Kasumi-1 (cell line): Measurements from ENCODE around the gene MACC1.
"Not testable (repeated sequence)": the region's sequence is repeated elsewhere in the genome, so short reads cannot be mapped to it uniquely, and the experiment has no call there.

Source experiments
- DNase-seq, 2 experiments: peaks; one replicate each; lab custom pipeline; 2025; lab: John Stamatoyannopoulos, UW

Gene MACC1

GRCh38 chr7:20128001-20128400 is 89.2 kb downstream of the MACC1 start:
- DNase-seq, result no peak

- not testable (repeated sequence) for DNase-seq
These were observed 91.1 kb downstream of the MACC1 start for GRCh38 chr7:20126060-20126459.

DNA sequence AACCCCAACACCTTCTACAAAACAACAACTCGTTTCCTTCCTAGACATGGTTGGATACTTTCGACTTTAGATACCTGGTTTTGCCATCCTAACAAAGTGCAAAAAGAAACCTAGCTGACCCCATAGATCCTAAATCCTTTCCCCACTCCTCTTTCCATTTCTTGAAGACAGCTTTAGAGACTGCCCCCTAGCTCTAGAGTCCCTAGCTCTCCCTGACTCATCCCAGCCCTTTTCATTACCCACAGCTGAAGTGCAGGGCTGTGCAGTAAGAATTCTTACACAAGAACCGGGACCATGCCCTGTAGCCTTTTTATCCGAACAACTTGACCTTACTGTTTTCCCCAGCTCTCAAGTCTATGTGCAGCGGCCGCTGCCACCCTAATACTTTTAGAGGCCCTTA is 93.1 kb downstream of the MACC1 start:
- DNase-seq, result not testable (repeated sequence)

- DNase-seq, result not testable (repeated sequence)
These were observed 94.4 kb downstream of the MACC1 start for GRCh38 chr7:20122653-20123316.

DNA sequence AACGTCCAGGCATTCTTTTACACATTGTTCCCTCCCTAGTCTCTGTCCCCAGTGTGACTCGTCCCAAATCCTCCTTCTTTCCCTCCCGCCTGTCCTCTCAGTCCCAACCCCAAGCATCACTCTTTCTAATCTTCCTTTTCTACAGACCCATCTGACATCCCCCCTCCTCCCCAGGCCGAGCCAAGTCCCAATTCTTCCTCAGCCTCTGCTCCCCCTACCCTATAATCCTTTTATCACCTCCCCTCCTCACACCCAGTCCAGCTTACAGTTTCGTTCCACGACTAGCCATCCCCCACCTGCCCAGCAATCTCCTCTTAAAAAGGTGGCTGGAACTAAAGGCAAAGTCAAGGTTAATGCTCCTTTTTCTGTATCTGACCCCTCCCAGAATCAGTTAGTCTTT is 95.1 kb downstream of the MACC1 start:
- DNase-seq, result no peak

DNA sequence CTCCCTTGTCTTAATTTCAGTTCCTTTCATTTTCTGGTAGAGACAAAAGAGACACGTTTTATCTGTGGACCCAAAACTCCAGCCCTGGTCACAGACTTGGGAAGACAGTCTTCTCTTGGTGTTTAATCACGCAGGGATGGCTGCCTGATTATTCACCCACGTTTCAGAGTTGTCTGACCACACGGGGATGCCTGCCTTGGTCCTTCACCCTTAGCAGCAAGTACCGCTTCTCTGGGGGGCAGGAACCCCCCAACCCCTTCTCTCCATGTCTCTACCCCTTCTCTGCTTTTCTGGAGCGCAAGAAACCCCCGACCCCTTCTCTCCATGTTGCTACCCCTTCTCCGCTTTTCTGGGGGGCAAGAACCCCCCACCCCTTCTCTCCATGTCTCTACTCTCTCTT is 95.8 kb downstream of the MACC1 start:
- DNase-seq, result no peak

GRCh38 chr7:20120611-20121168 is 96.5 kb downstream of the MACC1 start:
- not testable (repeated sequence) for DNase-seq

GRCh38 chr7:20116869-20117268 is 100.3 kb downstream of the MACC1 start:
- DNase-seq, result no peak

GRCh38 chr7:20114468-20114867 is 102.7 kb downstream of the MACC1 start:
- DNase-seq, result peak; percentile 68 to 86

GRCh38 chr7:20113427-20114027 is 103.7 kb downstream of the MACC1 start:
- DNase-seq, result peak; percentile 2 to 6

- no peak for DNase-seq
These were observed 104.5 kb downstream of the MACC1 start for GRCh38 chr7:20112696-20113095.

DNA sequence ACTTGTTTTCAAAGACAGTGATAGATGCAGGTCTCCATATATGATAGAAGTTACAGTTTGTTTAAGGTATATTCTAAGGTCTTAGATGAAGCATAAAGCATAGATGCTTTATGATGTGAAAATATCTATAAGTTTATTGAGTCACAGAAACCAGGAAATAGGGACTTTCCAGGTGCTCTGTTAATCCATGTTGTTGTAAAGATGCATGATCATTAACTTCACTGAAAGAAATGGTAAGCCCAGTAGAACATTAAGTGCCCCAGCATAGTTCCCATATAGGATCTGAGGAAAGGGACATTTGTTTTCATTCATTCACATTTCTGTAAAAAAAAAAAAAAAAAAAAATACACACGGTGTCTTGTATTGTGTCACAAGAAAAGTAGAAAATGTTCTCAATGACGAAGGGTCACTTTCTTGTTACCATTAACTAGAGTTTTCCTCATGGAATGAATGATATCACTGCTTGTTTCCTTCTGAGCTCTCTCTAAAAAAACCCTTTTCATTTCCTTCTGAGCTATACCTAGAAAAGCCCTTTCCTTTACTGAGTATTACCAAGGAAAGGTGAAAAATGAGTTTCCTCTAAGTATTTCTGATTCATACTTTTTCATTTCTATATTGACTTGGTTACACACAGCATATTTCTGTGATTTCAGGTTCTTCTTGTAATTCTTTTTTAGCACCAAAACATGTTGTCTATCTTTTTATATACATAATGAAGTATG is 105.2 kb downstream of the MACC1 start:
- DNase-seq, result no peak

GRCh38 chr7:20107582-20107981 is 109.6 kb downstream of the MACC1 start:
- DNase-seq, result no peak

DNA sequence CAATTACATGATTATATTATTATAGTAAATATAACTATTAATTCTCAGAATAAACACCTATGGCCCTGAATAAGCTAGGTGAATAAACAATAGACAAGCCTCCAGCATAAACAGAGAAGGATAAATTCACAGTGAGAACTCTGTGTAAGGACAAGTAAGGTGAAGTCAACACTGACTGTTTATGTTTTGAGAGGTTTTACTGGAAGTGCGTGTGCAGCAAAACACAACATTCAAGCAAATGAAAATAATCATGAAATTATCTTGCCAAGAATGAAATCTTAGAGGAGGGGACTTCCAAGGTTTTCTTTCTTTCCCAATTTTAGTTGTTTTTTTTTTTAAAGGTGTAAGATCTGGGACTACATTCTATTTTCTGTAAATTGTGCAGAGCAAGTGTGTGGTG is 112.5 kb downstream of the MACC1 start:
- DNase-seq, result no peak

DNA sequence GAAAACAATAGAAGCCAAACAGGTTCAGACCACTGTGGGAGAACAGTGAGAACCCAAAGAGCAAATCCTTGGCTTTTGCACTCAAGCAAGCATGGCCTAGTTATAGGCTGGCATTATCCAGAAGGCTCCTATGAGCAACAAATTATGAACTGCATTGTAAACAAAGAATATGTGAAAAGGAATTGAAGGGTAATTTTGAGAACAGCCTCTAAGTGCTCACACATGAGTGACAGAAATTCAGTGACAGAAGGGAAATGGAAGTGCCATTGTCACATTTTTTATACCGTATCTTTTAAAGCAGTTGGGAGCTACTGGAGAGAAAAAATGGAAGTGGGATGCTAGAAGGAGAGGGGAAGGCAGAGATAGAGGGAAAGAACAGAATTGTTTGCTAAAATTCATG is 114.2 kb downstream of the MACC1 start:
- DNase-seq, result no peak

GRCh38 chr7:20095862-20096261 is 121.3 kb downstream of the MACC1 start:
- no peak for DNase-seq

DNA sequence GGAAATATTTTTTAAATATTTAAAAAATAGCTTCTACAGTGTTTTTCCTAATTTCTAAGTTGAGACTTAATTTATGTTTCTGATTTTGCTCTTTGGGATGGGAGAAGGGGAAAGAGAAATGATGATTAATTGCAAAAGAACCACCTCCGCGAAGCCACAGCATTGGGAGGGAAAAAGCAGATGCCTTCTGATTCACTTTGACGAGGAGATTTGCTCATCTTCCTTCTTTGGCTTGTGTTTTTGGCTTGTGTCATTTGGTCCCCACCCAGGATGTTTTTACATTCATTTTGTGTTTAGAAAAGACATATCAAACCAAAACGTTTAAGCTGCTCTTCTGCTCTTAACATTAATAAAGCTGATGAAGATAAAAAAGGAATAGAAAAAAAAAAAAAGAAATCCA is 121.7 kb downstream of the MACC1 start:
- no peak for DNase-seq

GRCh38 chr7:20089431-20089830 is 127.8 kb downstream of the MACC1 start:
- DNase-seq, result no peak

DNA sequence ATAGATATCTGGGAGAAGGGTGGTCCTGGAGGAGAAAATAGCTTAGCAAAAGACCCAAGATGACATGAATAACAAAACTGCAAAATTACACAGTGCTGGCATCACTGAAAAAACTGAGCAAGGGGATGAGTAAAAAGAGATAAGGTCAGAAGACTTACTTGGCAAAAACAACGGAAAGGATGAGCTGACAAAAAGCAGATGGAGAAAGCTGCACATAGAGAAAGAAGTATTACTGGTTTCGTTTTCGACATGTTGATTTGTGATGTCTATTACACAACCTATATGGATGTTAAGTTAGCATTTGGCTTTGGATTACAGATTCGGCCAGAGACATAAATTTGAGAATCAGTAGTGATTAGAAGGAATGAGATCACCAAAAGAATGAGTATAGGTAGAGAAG is 132.1 kb downstream of the MACC1 start:
- DNase-seq, result no peak
